Stomach (tissue), 9 donors: ENCODE results near the gene VAMP3. TPM values are rescaled to one million over a fixed set of nuclear protein-coding genes. Genes with fewer than 3 reads are reported as not detected.

ENCODE experiments used
- DNase-seq, 2 donors: peaks; one replicate each; pipeline versions ENCODE4 v3.0.0 to v3.0.0-alpha.2; 2013 to 2019
- H3K27ac ChIP-seq, 5 donors: fragments of 200-600 bp in 4 of 5; sonication (generic) in 4 of 5; one replicate each; pipeline ENCODE4 v1.5.1; 2013 to 2019; ENCODE audit warnings: mild to moderate bottlenecking in 1 of 5, moderate library complexity in 1 of 5
- H3K27me3 ChIP-seq, 3 donors: fragments of 200-600 bp; sonication (generic); one replicate each; pipeline ENCODE4 v1.5.1; 2017 to 2019; ENCODE audit warnings: mixed run types in 1 of 3
- H3K36me3 ChIP-seq, 4 donors: fragments of 200-600 bp; sonication (generic); 1 replicate in 3 of 4; 2 replicates in 1 of 4; pipeline ENCODE4 v1.5.1; 2016 to 2019
- H3K4me1 ChIP-seq, 4 donors: fragments of 200-600 bp; sonication (generic); one replicate each; pipeline ENCODE4 v1.5.1; 2016 to 2019
- H3K4me3 ChIP-seq, 4 donors: fragments of 200-600 bp; sonication (generic) in 3 of 4; one replicate each; pipeline ENCODE4 v1.5.1; 2016 to 2019; ENCODE audit warnings: mild to moderate bottlenecking in 1 of 4
- H3K9me3 ChIP-seq, 4 donors: fragments of 200-600 bp; sonication (generic); one replicate each; pipeline ENCODE4 v1.5.1; 2016 to 2019
- CTCF ChIP-seq, 7 experiments: fragments of 450-650 bp in 4 of 7; fragments of 200-600 bp in 3 of 7; sonication (generic) in 3 of 7; IDR thresholded peaks; one replicate each; pipeline ENCODE4 v1.5.1; 2016 to 2019; ENCODE audit warnings: antibody characterized with exemption in 7 of 7, control low read depth in 2 of 7, mild to moderate bottlenecking in 1 of 7
- EP300 ChIP-seq: sonication (generic); formaldehyde crosslinking; IDR thresholded peaks from one replicate; pipeline ENCODE4 v1.6.1; 2017; ENCODE audit warnings: antibody characterized with exemption
- POLR2A ChIP-seq, 4 donors: fragments of 450-650 bp; IDR thresholded peaks; one replicate each; pipeline ENCODE4 v1.6.1; 2016; ENCODE audit warnings: antibody characterized with exemption in 4 of 4, control low read depth in 2 of 4, mild to moderate bottlenecking in 1 of 4, moderate library complexity in 1 of 4
- POLR2AphosphoS5 ChIP-seq, 3 donors: sonication (generic); formaldehyde crosslinking; IDR thresholded peaks; one replicate each; pipeline ENCODE4 v1.6.1; 2016; ENCODE audit warnings: antibody characterized with exemption in 3 of 3
- WGBS, 5 donors: extraction: QIAGEN DNeasy Blood & Tissue Kit in 3 of 5; methylation state at CpG; one replicate each; pipeline versions ENCODE4 v1.1.5 to v1.1.7; 2013 to 2018; 5-methylcytosine and 5-hydroxymethylcytosine counted together
- intact Hi-C: fragments of 100-400 bp; cut with DNase I; formaldehyde crosslinking; loops from one replicate; pipeline ENCODE4 v1.15.1; 2023; ENCODE audit warnings: low total_unique reads
- polyA plus RNA-seq, 3 donors: library from polyadenylated mRNA; stranded (reverse); fragments of 200-250 nt; gene quantifications; one replicate each; pipeline ENCODE4 v1.2.3, GENCODE V29; 2013
- total RNA-seq, 5 donors: library from RNA; depleted of rRNA; stranded (reverse); fragments of >200 nt; gene quantifications; one replicate each; pipeline versions ENCODE4 v1.1.0 to v1.2.3, GENCODE V29; 2014 to 2016
- donor health status: healthy with polysubstance abuse.
- donor health status: Bipolar disorder and iron deficiency.
- donor health status: healthy.

Gene VAMP3
- total and polyA plus RNA-seq, 8 donors: 20.9 to 133 (median 82.8) TPM

GRCh38 chr1:7783826-7784491, 12.9 kb downstream of the VAMP3 start, which contains the start of gene PER3:
PER3 (plus strand) TSS chr1:7784291; CDS start chr1:7784878, 587 bp downstream.
- intact Hi-C loops: no loop called here
- peak within 1 kb of the TSS; percentile 56 to 69 (median 63) for H3K4me3 ChIP-seq
- DNase-seq: peak; percentile 99
- H3K36me3 ChIP-seq: peaks cover under 1 to 44% (median 38%) of the 10 kb centered on the region in 4 donors
- H3K27me3 ChIP-seq: no peaks in the 10 kb centered on the region
- peaks cover 26 to 70% (median 47%) of the 10 kb centered on the region in 4 donors for H3K4me1 ChIP-seq
- 0 to 3% (median 1%) methylated on average over 41 to 89 of the region's 90 CpGs; no CpG with 5 or more reads in 1 of the 5 donors for WGBS, 5 donors
- no peak for TF ChIP-seq EP300
- peak; percentile 38 to 78 (median 49) for TF ChIP-seq POLR2AphosphoS5 (IDR thresholded peaks at IDR 0.05)
- no peaks in the 10 kb centered on the region for H3K9me3 ChIP-seq
- peak within 1 kb of the TSS; percentile 89 to 99 (median 91) for H3K27ac ChIP-seq

GRCh38 chr1:7784492-7785071, 13.5 kb downstream of the VAMP3 start:
- peak overlapping the region; percentile 89 to 99 (median 91) for H3K27ac ChIP-seq
- peaks cover 5 to 44% (median 37%) of the 10 kb centered on the region in 4 donors for H3K36me3 ChIP-seq
- no peak for TF ChIP-seq CTCF (IDR thresholded peaks at IDR 0.05)
- no peak for TF ChIP-seq EP300
- no peak for TF ChIP-seq POLR2A (IDR thresholded peaks at IDR 0.05)
- H3K4me3 ChIP-seq: peak overlapping the region; percentile 56 to 69 (median 63)
- DNase-seq: no peak
- intact Hi-C loops: no loop called here
- no peaks in the 10 kb centered on the region for H3K27me3 ChIP-seq
- H3K4me1 ChIP-seq: peaks cover 26 to 70% (median 49%) of the 10 kb centered on the region in 4 donors
- H3K9me3 ChIP-seq: no peaks in the 10 kb centered on the region
- WGBS, 5 donors: 31 to 56% (median 38%) methylated on average over 35 to 52 of the region's 52 CpGs

- DNase-seq: no peak
- Histone ChIP-seq H3K27ac (peak overlapping the region; percentile 89 to 99 (median 91)), H3K4me3 (peak overlapping the region; percentile 56 to 69 (median 63)), H3K9me3 (peaks cover 0 to 2% (median under 1%) of the 10 kb centered on the region in 4 donors), H3K4me1 (peaks cover 26 to 70% (median 49%) of the 10 kb centered on the region in 4 donors), H3K36me3 (peaks cover 5 to 44% (median 37%) of the 10 kb centered on the region in 4 donors), H3K27me3 (no peaks in the 10 kb centered on the region)
- TF ChIP-seq CTCF (IDR thresholded peaks at IDR 0.05) (no peak), POLR2AphosphoS5 (IDR thresholded peaks at IDR 0.05) (no peak), POLR2A (IDR thresholded peaks at IDR 0.05) (no peak), EP300 (no peak)
- intact Hi-C loops: no loop called here
- 77 to 83% (median 81%) methylated on average over 7 of the region's 7 CpGs for WGBS, 5 donors
These were observed 14.0 kb downstream of the VAMP3 start for GRCh38 chr1:7785108-7785507.

- Histone ChIP-seq H3K36me3 (peaks cover 12 to 48% (median 39%) of the 10 kb centered on the region in 4 donors), H3K27ac (peak overlapping the region in 2 of 5 donors; percentile 21 to 55), H3K27me3 (no peaks in the 10 kb centered on the region), H3K9me3 (peaks cover 4 to 15% (median 11%) of the 10 kb centered on the region in 4 donors), H3K4me3 (no peak overlapping the region), H3K4me1 (peaks cover 26 to 60% (median 49%) of the 10 kb centered on the region in 4 donors)
- 35 to 59% (median 57%) methylated on average over 5 of the region's 5 CpGs for WGBS, 5 donors
- TF ChIP-seq EP300: no peak
- no peak for TF ChIP-seq CTCF (IDR thresholded peaks at IDR 0.05)
- no peak for TF ChIP-seq POLR2AphosphoS5 (IDR thresholded peaks at IDR 0.05)
- TF ChIP-seq POLR2A (IDR thresholded peaks at IDR 0.05): no peak
- no peak for DNase-seq
- intact Hi-C loops: no loop called here
These were observed 15.7 kb downstream of the VAMP3 start for GRCh38 chr1:7786795-7787194.
